A549 (cell line): ENCODE results near the gene NCDN. TPM values are rescaled to one million over a fixed set of nuclear protein-coding genes. Genes with fewer than 3 reads are reported as not detected.

Experiments
- ATAC-seq, 2 experiments: fragments of 200-7000 bp in 1 of 2; fragments of >200 bp in 1 of 2; cut with Nextera tagmentation in 1 of 2; cut with Tn5 transposase in 1 of 2; 3 replicates each; pipeline versions ENCODE4 v1.8.0 to v1.9.1; 2018 to 2020; ENCODE audit warnings: mild to moderate bottlenecking in 1 of 2, moderate library complexity in 1 of 2
- CTCF ChIA-PET: fragments of 300-600 bp; sonication (Branson Sonifier 250); formaldehyde crosslinking; extraction: SDS; loops from one replicate; lab custom pipeline; 2021; ENCODE audit warnings: antibody characterized with exemption, inconsistent platforms; lab: Yijun Ruan, JAX
- POLR2A ChIA-PET: fragments of 350-600 bp; formaldehyde crosslinking; extraction: SDS; loops from one replicate; lab custom pipeline; 2021; ENCODE audit warnings: antibody characterized with exemption, inconsistent platforms; lab: Yijun Ruan, JAX
- DNase-seq, 2 experiments: peaks; one replicate each; pipeline versions ENCODE4 v3.0.0 to v3.0.0-alpha.2; 2011 to 2016; ENCODE audit warnings: low read depth in 1 of 2, low spot score in 1 of 2
- FAIRE-seq: peaks from 2 replicates; lab custom pipeline; 2011; peaks lifted over from hg19 to GRCh38; lab: Jason Lieb, UNC
- H3K27ac ChIP-seq, 2 experiments: fragments of >200 bp; sonication (Bioruptor Twin); formaldehyde crosslinking; 3 replicates each; pipeline ENCODE4 v1.5.1; 2016 to 2017
- H3K4me1 ChIP-seq: fragments of >200 bp; sonication (Bioruptor Twin); formaldehyde crosslinking; 3 replicates; pipeline ENCODE4 v1.6.1; 2016
- H3K4me2 ChIP-seq: fragments of >200 bp; sonication (Bioruptor Twin); formaldehyde crosslinking; 3 replicates; pipeline ENCODE4 v1.6.1; 2016
- H3K4me3 ChIP-seq: fragments of >200 bp; sonication (Bioruptor Twin); formaldehyde crosslinking; 3 replicates; pipeline ENCODE4 v1.5.1; 2016
- H3K9me3 ChIP-seq: fragments of >200 bp; sonication (Bioruptor Twin); formaldehyde crosslinking; 3 replicates; pipeline ENCODE4 v1.6.1; 2016
- BHLHE40 ChIP-seq: IDR thresholded peaks from 2 replicates; pipeline ENCODE4 v1.6.1; 2012; ENCODE audit warnings: low read depth, low read length, inconsistent platforms
- CBX8 ChIP-seq: fragments of 200-600 bp; sonication (generic); IDR thresholded peaks from 2 replicates; pipeline ENCODE4 v1.6.1; 2016
- CEBPB ChIP-seq, 2 experiments: fragments of >200 bp in 1 of 2; sonication (Bioruptor Twin) in 1 of 2; formaldehyde crosslinking in 1 of 2; IDR thresholded peaks; 2 replicates each; pipeline ENCODE4 v1.6.1; 2012 to 2016
- CHD4 ChIP-seq: fragments of 200-600 bp; sonication (generic); IDR thresholded peaks from 2 replicates; pipeline ENCODE4 v1.6.1; 2016; ENCODE audit warnings: antibody characterized with exemption, mild to moderate bottlenecking, borderline replicate concordance
- EHF ChIP-seq: fragments of 250-450 bp; sonication (Bioruptor Pico); IDR thresholded peaks from 2 replicates; pipeline ENCODE4 v1.5.0; 2020; ENCODE audit warnings: mild to moderate bottlenecking
- FOXS1 ChIP-seq: fragments of 250-450 bp; sonication (Bioruptor Pico); IDR thresholded peaks from 2 replicates; pipeline ENCODE4 v1.5.0; 2020; ENCODE audit warnings: mild to moderate bottlenecking, moderate library complexity
- HEYL ChIP-seq: fragments of 250-450 bp; sonication (Bioruptor Pico); IDR thresholded peaks from 2 replicates; pipeline ENCODE4 v1.8.0; 2021; ENCODE audit warnings: mild to moderate bottlenecking, moderate library complexity
- JUN ChIP-seq, 2 experiments: fragments of >200 bp; sonication (Bioruptor Twin); formaldehyde crosslinking; IDR thresholded peaks; 2 replicates in 1 of 2; 3 replicates in 1 of 2; pipeline ENCODE4 v1.6.1; 2016 to 2017
- PHF8 ChIP-seq: fragments of 200-600 bp; sonication (generic); IDR thresholded peaks from 2 replicates; pipeline ENCODE4 v1.6.1; 2016; ENCODE audit warnings: low read depth, mild to moderate bottlenecking, antibody characterized with exemption, moderate library complexity, borderline replicate concordance
- POLR2A ChIP-seq: IDR thresholded peaks from 2 replicates; pipeline ENCODE4 v1.6.1; 2012; ENCODE audit warnings: mild to moderate bottlenecking, low read length
- POLR2AphosphoS2 ChIP-seq: conservative IDR thresholded peaks from 2 replicates; pipeline ENCODE4 v1.6.1; 2012; ENCODE audit warnings: low read length, improper control_type of control experiment, inconsistent platforms
- RAD21 ChIP-seq, 2 experiments: fragments of >200 bp in 1 of 2; sonication (Bioruptor Twin) in 1 of 2; formaldehyde crosslinking in 1 of 2; IDR thresholded peaks in 1 of 2; conservative IDR thresholded peaks in 1 of 2; 2 replicates in 1 of 2; 3 replicates in 1 of 2; pipeline ENCODE4 v1.6.1; 2012 to 2018; ENCODE audit warnings: inconsistent platforms in 1 of 2
- SREBF2 ChIP-seq: fragments of 450-650 bp; IDR thresholded peaks from 2 replicates; pipeline ENCODE4 v1.6.1; 2014; ENCODE audit warnings: mild to moderate bottlenecking, moderate library complexity
- ZC3H11A ChIP-seq: fragments of 450-650 bp; IDR thresholded peaks from 2 replicates; pipeline ENCODE4 v1.6.1; 2014; ENCODE audit warnings: antibody characterized with exemption, mild to moderate bottlenecking
- WGBS: methylation state at CpG from one replicate; pipeline ENCODE4 v1.1.6; 2017; ENCODE audit errors: missing lambda C conversion rate; 5-methylcytosine and 5-hydroxymethylcytosine counted together
- polyA plus RNA-seq, 4 experiments: library from polyadenylated mRNA; depleted of rRNA in 3 of 4; stranded (reverse); fragments of >200 nt; fragmentation: RNase III in 1 of 4; extraction: RNeasy Plus Mini Kit Qiagen cat#74134 plus additional on column Dnase treatment in 1 of 4; gene quantifications; 2 replicates in 3 of 4; 3 replicates in 1 of 4; pipeline ENCODE4 v1.2.3, GENCODE V29; 2011 to 2017
- TF ChIP-seq, protein P1 (sequence below): fragments of 200-600 bp; sonication (generic); IDR thresholded peaks from 2 replicates; pipeline ENCODE4 v1.6.1; 2016; ENCODE audit warnings: antibody characterized with exemption, mild to moderate bottlenecking, moderate library complexity
- TF ChIP-seq, protein P2 (sequence below): fragments of >200 bp; sonication (Bioruptor Twin); formaldehyde crosslinking; IDR thresholded peaks from 2 replicates; pipeline ENCODE4 v1.6.1; 2016
- TF ChIP-seq, protein P3 (sequence below): fragments of 250-450 bp; sonication (Bioruptor Pico); IDR thresholded peaks from 2 replicates; pipeline ENCODE4 v1.5.0; 2021; ENCODE audit warnings: mild to moderate bottlenecking, moderate library complexity, borderline replicate concordance
- TF ChIP-seq, protein P4 (sequence below): IDR thresholded peaks from 2 replicates; pipeline ENCODE4 v1.6.1; 2012
- TF ChIP-seq, protein P5 (sequence below): IDR thresholded peaks from 2 replicates; pipeline ENCODE4 v1.6.1; 2012; ENCODE audit warnings: low read depth, borderline replicate concordance

Gene NCDN
- polyA plus RNA-seq, 2 of the 4 experiments (the other 2 are of a cell fraction), result 7.0 to 16.8 TPM

DNA sequence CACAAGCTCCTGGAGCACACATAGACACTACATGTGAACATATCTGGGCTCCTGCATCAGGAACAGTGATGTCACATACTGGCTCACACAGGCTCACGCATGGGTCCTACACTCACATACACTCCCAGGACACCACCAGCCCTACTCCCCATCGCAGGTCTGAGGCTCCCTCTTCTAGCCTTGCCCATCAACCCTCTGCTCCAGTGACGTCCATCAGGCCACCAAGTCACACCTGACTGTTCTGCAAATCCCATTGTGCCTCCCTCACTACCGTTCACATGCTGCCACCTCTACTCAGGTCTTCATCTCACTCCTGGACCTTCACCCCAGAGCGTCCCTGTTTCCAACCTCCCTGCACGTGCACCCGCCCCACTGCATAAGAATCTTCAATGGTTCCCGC, 33.6 kb downstream of the NCDN start:
- Histone ChIP-seq H3K27ac (no peak overlapping the region), H3K4me1 (no peaks in the 10 kb centered on the region), H3K9me3 (no peaks in the 10 kb centered on the region), H3K4me2 (no peak overlapping the region), H3K4me3 (no peak overlapping the region)
- POLR2A ChIA-PET, result no interaction called here
- CTCF ChIA-PET, result interaction anchor here (1.0 kb wide), 1 partner anchor 123 kb away, joined by 3 read pairs; no protein-coding TSS in a partner anchor
- FAIRE-seq, result no peak
- no peak for DNase-seq
- no peak for ATAC-seq
- TF ChIP-seq CHD4 (no peak), POLR2A (no peak), HEYL (CRISPR knock-in tag) (no peak), FOXS1 (no peak)
- WGBS, result 89% methylated on average over 8 of the region's 8 CpGs

DNA sequence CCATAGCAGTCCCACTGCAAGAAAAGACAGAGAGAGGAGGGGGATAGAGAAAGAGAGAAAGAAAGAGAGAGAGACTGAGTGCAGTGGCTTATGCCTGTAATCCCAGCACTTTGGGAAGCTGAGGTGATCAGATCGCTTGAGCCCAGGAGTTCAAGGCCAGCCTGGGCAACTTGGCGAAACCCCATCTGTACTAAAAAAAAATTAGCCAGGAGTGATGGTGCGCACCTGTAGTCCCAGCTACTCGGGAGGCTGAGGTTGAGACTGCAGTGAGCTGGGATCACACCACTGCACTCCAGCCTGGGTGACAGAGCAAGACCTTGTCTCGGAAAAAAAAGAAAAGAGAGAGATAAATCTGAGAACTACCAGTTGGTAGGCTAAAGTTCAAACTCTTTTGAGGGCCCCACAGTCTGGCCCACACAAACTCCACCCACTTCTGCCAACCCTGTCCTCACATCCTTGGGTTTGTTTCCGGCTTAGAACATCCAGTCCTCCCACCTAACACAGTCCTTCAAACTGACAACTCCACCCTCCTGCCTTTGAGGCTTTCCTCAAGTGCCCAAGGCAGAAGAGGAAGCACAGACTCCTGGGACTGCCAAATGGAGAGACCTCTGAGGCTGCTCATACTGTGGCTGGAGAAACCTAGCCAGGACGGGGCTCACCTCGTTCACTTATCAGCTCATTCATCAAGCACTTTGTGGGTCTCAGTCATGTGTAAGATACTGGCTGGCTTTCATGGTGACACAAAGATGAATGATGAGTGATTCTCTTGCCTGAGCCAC, 35.6 kb downstream of the NCDN start:
- TF ChIP-seq JUN (IDR thresholded peaks at IDR 0.05) (no peak), PHF8 (no peak), RAD21 (conservative IDR thresholded peaks at IDR 0.05 in 1 of 2, IDR thresholded peaks at IDR 0.05 in 1 of 2) (no peak), SREBF2 (no peak), POLR2AphosphoS2 (no peak), CHD4 (no peak), BHLHE40 (no peak), ZC3H11A (no peak), HEYL (CRISPR knock-in tag) (no peak), CEBPB (IDR thresholded peaks at IDR 0.05) (no peak), EHF (no peak), CBX8 (no peak)
- TF ChIP-seq, protein P1, sequence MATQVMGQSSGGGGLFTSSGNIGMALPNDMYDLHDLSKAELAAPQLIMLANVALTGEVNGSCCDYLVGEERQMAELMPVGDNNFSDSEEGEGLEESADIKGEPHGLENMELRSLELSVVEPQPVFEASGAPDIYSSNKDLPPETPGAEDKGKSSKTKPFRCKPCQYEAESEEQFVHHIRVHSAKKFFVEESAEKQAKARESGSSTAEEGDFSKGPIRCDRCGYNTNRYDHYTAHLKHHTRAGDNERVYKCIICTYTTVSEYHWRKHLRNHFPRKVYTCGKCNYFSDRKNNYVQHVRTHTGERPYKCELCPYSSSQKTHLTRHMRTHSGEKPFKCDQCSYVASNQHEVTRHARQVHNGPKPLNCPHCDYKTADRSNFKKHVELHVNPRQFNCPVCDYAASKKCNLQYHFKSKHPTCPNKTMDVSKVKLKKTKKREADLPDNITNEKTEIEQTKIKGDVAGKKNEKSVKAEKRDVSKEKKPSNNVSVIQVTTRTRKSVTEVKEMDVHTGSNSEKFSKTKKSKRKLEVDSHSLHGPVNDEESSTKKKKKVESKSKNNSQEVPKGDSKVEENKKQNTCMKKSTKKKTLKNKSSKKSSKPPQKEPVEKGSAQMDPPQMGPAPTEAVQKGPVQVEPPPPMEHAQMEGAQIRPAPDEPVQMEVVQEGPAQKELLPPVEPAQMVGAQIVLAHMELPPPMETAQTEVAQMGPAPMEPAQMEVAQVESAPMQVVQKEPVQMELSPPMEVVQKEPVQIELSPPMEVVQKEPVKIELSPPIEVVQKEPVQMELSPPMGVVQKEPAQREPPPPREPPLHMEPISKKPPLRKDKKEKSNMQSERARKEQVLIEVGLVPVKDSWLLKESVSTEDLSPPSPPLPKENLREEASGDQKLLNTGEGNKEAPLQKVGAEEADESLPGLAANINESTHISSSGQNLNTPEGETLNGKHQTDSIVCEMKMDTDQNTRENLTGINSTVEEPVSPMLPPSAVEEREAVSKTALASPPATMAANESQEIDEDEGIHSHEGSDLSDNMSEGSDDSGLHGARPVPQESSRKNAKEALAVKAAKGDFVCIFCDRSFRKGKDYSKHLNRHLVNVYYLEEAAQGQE, result no peak
- TF ChIP-seq, protein P2, sequence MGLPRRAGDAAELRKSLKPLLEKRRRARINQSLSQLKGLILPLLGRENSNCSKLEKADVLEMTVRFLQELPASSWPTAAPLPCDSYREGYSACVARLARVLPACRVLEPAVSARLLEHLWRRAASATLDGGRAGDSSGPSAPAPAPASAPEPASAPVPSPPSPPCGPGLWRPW, result no peak
- TF ChIP-seq, protein P3, sequence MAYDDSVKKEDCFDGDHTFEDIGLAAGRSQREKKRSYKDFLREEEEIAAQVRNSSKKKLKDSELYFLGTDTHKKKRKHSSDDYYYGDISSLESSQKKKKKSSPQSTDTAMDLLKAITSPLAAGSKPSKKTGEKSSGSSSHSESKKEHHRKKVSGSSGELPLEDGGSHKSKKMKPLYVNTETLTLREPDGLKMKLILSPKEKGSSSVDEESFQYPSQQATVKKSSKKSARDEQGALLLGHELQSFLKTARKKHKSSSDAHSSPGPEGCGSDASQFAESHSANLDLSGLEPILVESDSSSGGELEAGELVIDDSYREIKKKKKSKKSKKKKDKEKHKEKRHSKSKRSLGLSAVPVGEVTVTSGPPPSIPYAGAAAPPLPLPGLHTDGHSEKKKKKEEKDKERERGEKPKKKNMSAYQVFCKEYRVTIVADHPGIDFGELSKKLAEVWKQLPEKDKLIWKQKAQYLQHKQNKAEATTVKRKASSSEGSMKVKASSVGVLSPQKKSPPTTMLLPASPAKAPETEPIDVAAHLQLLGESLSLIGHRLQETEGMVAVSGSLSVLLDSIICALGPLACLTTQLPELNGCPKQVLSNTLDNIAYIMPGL (CRISPR knock-in tag), result no peak
- TF ChIP-seq, protein P4, sequence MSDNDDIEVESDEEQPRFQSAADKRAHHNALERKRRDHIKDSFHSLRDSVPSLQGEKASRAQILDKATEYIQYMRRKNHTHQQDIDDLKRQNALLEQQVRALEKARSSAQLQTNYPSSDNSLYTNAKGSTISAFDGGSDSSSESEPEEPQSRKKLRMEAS, result no peak
- TF ChIP-seq, protein P5, sequence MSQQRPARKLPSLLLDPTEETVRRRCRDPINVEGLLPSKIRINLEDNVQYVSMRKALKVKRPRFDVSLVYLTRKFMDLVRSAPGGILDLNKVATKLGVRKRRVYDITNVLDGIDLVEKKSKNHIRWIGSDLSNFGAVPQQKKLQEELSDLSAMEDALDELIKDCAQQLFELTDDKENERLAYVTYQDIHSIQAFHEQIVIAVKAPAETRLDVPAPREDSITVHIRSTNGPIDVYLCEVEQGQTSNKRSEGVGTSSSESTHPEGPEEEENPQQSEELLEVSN, result no peak
- Histone ChIP-seq H3K4me1 (no peaks in the 10 kb centered on the region), H3K4me2 (no peak overlapping the region), H3K9me3 (no peaks in the 10 kb centered on the region), H3K27ac (no peak overlapping the region), H3K4me3 (no peak overlapping the region)
- DNase-seq (no peak), ATAC-seq (no peak), FAIRE-seq (no peak)
- ChIA-PET POLR2A (no interaction called here), CTCF (interaction anchor here (1.3 kb wide), 1 partner anchor 23 kb away, joined by 3 read pairs; no protein-coding TSS in a partner anchor)
- 88% methylated on average over 8 of the region's 8 CpGs for WGBS
